Adrenal gland (tissue), 12 donors: Measurements from ENCODE around the gene CDC42. TPM values are rescaled to one million over a fixed set of nuclear protein-coding genes. Genes with fewer than 3 reads are reported as not detected.

Experiments used
- DNase-seq, 7 donors: peaks; one replicate each; pipeline ENCODE4 v3.0.0-alpha.2; 2019 to 2020
- H3K27ac ChIP-seq, 5 donors: fragments of 200-600 bp; sonication (generic) in 4 of 5; 1 replicate in 3 of 5; 2 replicates in 2 of 5; pipeline versions ENCODE4 v1.5.1 to v1.8.0; 2016 to 2020; ENCODE audit warnings: mild to moderate bottlenecking in 1 of 5
- H3K27me3 ChIP-seq: fragments of 200-600 bp; 2 replicates; pipeline ENCODE4 v1.8.0; 2021
- H3K36me3 ChIP-seq, 2 donors: fragments of 200-600 bp; replicated peaks in 1 of 2; 1 replicate in 1 of 2; 2 replicates in 1 of 2; pipeline versions ENCODE4 v1.5.1 to v1.8.0; 2018 to 2022
- H3K4me1 ChIP-seq, 2 donors: fragments of 200-600 bp; replicated peaks in 1 of 2; 1 replicate in 1 of 2; 2 replicates in 1 of 2; pipeline versions ENCODE4 v1.5.1 to v1.8.0; 2018 to 2021
- H3K4me3 ChIP-seq, 4 donors: fragments of 200-600 bp; sonication (generic) in 3 of 4; one replicate each; pipeline ENCODE4 v1.5.1; 2016 to 2018
- H3K9me3 ChIP-seq, 3 donors: fragments of 200-600 bp; sonication (generic) in 1 of 3; replicated peaks in 1 of 3; 1 replicate in 2 of 3; 2 replicates in 1 of 3; pipeline versions ENCODE4 v1.5.1 to v1.8.0; 2016 to 2021
- POLR2A ChIP-seq, 2 donors: fragments of 450-650 bp; IDR thresholded peaks; one replicate each; pipeline ENCODE4 v1.6.1; 2017; ENCODE audit warnings: antibody characterized with exemption in 2 of 2, mild to moderate bottlenecking in 2 of 2, moderate library complexity in 1 of 2
- WGBS, 4 donors: extraction: QIAGEN DNeasy Blood & Tissue Kit in 2 of 4; methylation state at CpG; one replicate each; pipeline versions ENCODE4 v1.1.5 to v1.1.7; 2013 to 2017; 5-methylcytosine and 5-hydroxymethylcytosine counted together
- intact Hi-C, 2 donors: fragments of 100-400 bp; cut with DNase I; formaldehyde crosslinking; loops; one replicate each; pipeline versions ENCODE4 v1.14.1 to v1.15.0; 2022 to 2023
- polyA plus RNA-seq, 3 donors: library from polyadenylated mRNA; stranded (reverse); fragments of 200-250 nt in 2 of 3; fragments of 350-450 nt in 1 of 3; fragmentation: Illumina TruSeq in 1 of 3; extraction: RNeasy Lipid Tissue Mini Kit (QIAGEN cat#74804) in 1 of 3; gene quantifications; one replicate each; pipeline ENCODE4 v1.2.3, GENCODE V29; 2013 to 2014
- total RNA-seq, 9 donors: library from RNA; depleted of rRNA in 4 of 9; stranded (reverse); fragments of >200 nt in 4 of 9; fragments of 120-200 nt in 1 of 9; fragmentation: NEBNext Ultra II Directional in 1 of 9; extraction: Animal tissue kit (Norgen Biotek cat#: 25700) in 1 of 9; gene quantifications; one replicate each; pipeline versions ENCODE4 v1.1.0 to v1.2.4, GENCODE V29; 2013 to 2023
- TF ChIP-seq, protein P1 (sequence below), 6 experiments: fragments of 450-650 bp in 4 of 6; fragments of 200-600 bp in 2 of 6; sonication (generic) in 1 of 6; IDR thresholded peaks; 1 replicate in 5 of 6; 2 replicates in 1 of 6; pipeline versions ENCODE4 v1.5.1 to v1.8.0; 2016 to 2021; ENCODE audit warnings: antibody characterized with exemption in 6 of 6, mild to moderate bottlenecking in 2 of 6, moderate library complexity in 1 of 6
- donor health status: healthy with polysubstance abuse.
- donor health status: Bipolar disorder and iron deficiency.
- donor health status: DM: yes; HTN: yes; CAD: no.
- donor health status: DM: no; HTN: no; CAD: no.
- donor health status: DM: no; HTN: no; CAD: no.
- donor health status: DM: yes; HTN: yes; CAD: no.

The CDC42 gene
- total and polyA plus RNA-seq, 12 donors, result 69.6 to 351 (median 215) TPM

DNA sequence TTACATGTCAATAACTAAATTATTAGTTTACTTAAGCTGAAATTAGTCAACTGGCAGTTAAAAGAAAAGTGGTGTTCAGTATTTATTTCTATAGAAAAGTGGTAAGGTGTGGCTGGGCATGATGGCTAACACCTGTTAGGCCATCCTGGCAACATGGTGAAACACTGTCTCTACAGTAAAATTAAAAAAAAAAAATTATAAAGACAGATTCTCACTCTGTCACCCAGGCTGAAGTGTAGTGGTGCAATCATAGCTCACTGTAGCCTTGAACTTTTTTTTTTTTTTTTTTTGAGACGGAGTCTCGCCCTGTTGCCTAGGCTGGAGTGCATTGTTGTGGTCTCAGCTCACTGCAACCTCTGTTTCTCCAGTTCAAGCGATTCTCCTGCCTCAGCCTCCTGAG, 57.5 kb downstream of the CDC42 start:
- H3K27ac ChIP-seq, result no peak overlapping the region

DNA sequence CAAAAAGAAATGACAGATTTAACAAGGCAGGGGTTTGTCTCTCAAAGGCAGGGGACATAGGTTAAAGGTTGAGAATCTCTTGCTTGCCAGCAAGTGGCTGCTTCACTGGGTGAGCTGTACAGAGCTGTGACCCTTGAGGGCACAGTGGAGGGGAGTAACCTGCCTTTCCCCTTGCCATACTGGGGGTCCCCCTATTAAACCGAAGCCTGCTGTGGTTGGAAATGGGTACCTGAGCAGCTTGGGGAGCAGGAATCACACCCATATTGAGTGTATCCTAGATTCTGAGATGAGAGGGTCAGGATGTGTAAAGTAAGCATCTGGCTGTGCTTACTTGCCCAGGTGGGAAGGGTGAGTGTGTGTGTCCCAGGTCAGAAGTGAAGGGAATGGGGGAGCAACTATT, 58.6 kb downstream of the CDC42 start:
- Histone ChIP-seq H3K27me3 (no peaks in the 10 kb centered on the region), H3K36me3 (no peaks in the 10 kb centered on the region), H3K27ac (peak overlapping the region in 1 of 5 donors; percentile 20), H3K9me3 (no peaks in the 10 kb centered on the region), H3K4me1 (peaks cover 14 to 66% of the 10 kb centered on the region in 2 donors), H3K4me3 (no peak overlapping the region)
- no peak for TF ChIP-seq POLR2A (IDR thresholded peaks at IDR 0.05)
- TF ChIP-seq, protein P1, sequence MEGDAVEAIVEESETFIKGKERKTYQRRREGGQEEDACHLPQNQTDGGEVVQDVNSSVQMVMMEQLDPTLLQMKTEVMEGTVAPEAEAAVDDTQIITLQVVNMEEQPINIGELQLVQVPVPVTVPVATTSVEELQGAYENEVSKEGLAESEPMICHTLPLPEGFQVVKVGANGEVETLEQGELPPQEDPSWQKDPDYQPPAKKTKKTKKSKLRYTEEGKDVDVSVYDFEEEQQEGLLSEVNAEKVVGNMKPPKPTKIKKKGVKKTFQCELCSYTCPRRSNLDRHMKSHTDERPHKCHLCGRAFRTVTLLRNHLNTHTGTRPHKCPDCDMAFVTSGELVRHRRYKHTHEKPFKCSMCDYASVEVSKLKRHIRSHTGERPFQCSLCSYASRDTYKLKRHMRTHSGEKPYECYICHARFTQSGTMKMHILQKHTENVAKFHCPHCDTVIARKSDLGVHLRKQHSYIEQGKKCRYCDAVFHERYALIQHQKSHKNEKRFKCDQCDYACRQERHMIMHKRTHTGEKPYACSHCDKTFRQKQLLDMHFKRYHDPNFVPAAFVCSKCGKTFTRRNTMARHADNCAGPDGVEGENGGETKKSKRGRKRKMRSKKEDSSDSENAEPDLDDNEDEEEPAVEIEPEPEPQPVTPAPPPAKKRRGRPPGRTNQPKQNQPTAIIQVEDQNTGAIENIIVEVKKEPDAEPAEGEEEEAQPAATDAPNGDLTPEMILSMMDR (IDR thresholded peaks at IDR 0.05), result no peak
- peak in 1 of 7 donors; percentile 41 for DNase-seq
- WGBS, 4 donors, result 83 to 100% (median 93%) methylated on average over 1 of the region's 1 CpG
- intact Hi-C loops, result no loop called here

More for the DNA sequence above, 57.5 kb downstream of the CDC42 start:
- Histone ChIP-seq H3K36me3 (no peaks in the 10 kb centered on the region), H3K4me1 (peaks cover 10 to 60% of the 10 kb centered on the region in 2 donors), H3K27me3 (no peaks in the 10 kb centered on the region), H3K4me3 (no peak overlapping the region), H3K9me3 (no peaks in the 10 kb centered on the region)
- no peak for DNase-seq
- intact Hi-C loops, result no loop called here
- TF ChIP-seq POLR2A (IDR thresholded peaks at IDR 0.05), result no peak
- TF ChIP-seq, protein P1 (IDR thresholded peaks at IDR 0.05), result no peak
- WGBS, 4 donors, result 55 to 72% (median 61%) methylated on average over 3 of the region's 3 CpGs

DNA sequence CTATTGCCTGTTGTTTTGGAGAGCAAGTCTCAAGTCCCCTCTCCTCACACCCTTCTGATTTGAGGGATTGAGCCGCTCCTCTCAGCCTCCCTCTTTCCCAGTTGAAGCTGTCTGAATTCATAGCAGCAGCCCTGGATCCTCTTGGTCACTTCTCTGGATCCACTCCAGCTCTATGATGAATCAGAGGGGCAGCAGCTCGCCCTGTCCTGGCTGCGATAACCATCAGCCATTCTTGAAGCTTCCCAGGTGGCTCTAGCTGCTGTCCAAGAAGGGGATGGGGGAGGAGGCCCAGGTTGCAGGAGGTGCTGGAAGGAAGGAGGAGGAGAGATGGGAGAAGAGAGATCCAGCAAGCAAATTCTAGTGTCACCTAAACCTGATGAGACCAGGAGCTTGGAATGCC, 59.1 kb downstream of the CDC42 start:
- Histone ChIP-seq H3K4me1 (peaks cover 14 to 65% of the 10 kb centered on the region in 2 donors), H3K27ac (peak overlapping the region in 1 of 5 donors; percentile 20), H3K4me3 (no peak overlapping the region), H3K9me3 (no peaks in the 10 kb centered on the region), H3K27me3 (no peaks in the 10 kb centered on the region), H3K36me3 (no peaks in the 10 kb centered on the region)
- 12 to 45% (median 27%) methylated on average over 3 of the region's 3 CpGs for WGBS, 4 donors
- no peak for TF ChIP-seq POLR2A (IDR thresholded peaks at IDR 0.05)
- TF ChIP-seq, protein P1 (IDR thresholded peaks at IDR 0.05), result no peak
- DNase-seq, result peak; percentile 48 to 77 (median 62)
- intact Hi-C loops, result no loop called here

DNA sequence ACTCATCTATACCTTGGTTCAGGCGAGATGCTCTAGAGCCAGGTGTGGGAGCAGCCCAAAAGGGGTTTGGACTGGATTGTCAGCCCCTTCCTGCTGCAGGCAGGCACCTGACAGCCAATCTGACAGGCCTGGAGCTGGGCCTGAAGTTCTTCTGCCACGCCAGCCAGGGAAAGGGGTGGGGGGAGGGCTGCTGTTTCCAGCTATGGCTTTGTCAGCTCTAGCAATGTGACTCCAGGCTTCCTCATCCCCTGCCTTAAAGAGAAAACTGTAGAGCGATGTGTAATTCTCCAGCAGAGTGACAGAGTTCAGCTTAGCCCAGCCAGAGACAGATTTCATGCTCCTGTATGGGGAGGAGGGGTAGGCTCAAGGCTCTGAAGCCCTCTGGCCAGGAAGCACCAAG, 60.0 kb downstream of the CDC42 start:
- no peaks in the 10 kb centered on the region for H3K27me3 ChIP-seq
- H3K36me3 ChIP-seq, result no peaks in the 10 kb centered on the region
- H3K4me1 ChIP-seq, result peaks cover 14 to 73% of the 10 kb centered on the region in 2 donors
- peak in 1 of 7 donors; percentile 50 for DNase-seq
- H3K9me3 ChIP-seq, result no peaks in the 10 kb centered on the region
- 83 to 100% (median 94%) methylated on average over 3 of the region's 3 CpGs for WGBS, 4 donors
- no peak overlapping the region for H3K4me3 ChIP-seq
- intact Hi-C loops, result no loop called here
- no peak overlapping the region for H3K27ac ChIP-seq
- no peak for TF ChIP-seq POLR2A (IDR thresholded peaks at IDR 0.05)
- TF ChIP-seq, protein P1 (IDR thresholded peaks at IDR 0.05), result no peak
